NCI-H2196 treated with DMSO at 0.1 percent for 48 hours (cell line): ENCODE results near the gene CYRIA.

Experiments used
- DNase-seq: peaks from one replicate; lab custom pipeline; 2025; ENCODE audit not compliant: unreplicated experiment; lab: John Stamatoyannopoulos, UW

CYRIA gene

DNA sequence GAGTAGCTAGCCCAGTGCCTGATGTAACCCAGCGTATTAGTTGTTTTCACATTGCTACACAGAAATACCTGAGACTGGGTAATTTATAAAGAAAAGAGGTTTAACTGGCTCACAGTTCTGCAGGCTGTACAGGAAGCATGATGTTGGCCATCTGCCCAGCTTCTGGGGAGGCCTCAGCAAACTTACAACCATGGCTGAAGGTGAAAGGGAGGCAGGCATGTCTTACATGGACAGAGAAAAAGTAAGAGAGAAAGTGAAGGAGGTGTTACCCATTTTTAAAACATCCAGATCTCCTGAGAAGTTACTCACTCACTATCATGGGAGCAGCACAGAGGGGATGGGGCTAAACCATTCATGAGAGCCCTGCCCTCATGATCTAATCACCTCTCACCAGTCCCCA is 6.1 kb upstream of the CYRIA start:
- no peak for DNase-seq

DNA sequence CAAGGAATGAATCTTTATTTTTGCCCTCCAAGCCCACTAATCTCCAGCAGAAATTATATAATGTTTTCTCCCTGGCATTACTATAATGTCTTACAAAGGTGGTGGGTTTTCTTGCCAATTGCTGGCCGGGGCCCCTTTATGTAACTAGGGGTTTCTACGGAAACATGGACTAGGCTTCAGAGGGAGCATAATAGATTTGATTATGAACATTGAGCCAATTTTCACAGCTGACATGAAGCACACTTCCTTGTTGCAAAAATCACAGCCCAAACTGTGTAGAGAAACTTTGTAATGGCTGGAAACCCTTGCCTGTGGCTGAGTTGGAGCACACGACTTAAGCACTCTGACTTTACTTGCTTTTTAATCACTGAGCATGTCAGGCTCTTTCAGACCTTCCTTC is 3.8 kb upstream of the CYRIA start:
- no peak for DNase-seq

DNA sequence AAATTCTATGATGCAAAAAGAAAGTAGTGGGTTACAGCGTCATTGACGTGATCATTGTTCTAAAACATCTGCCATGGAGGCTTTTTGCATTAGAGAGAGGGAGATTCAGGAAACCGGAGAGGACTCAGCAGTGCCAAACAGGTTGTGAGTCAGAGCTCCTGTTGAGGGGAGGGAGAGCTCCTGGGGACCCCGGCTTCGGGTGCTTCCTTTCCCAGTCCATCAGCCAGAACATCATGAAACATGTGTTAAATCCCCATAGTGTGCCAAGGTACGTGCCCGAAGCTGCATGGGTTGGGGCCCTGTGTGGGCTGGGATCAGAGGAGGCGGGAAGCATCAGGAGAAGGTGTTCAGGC is 791 bp upstream of the CYRIA start:
- DNase-seq: no peak

DNA sequence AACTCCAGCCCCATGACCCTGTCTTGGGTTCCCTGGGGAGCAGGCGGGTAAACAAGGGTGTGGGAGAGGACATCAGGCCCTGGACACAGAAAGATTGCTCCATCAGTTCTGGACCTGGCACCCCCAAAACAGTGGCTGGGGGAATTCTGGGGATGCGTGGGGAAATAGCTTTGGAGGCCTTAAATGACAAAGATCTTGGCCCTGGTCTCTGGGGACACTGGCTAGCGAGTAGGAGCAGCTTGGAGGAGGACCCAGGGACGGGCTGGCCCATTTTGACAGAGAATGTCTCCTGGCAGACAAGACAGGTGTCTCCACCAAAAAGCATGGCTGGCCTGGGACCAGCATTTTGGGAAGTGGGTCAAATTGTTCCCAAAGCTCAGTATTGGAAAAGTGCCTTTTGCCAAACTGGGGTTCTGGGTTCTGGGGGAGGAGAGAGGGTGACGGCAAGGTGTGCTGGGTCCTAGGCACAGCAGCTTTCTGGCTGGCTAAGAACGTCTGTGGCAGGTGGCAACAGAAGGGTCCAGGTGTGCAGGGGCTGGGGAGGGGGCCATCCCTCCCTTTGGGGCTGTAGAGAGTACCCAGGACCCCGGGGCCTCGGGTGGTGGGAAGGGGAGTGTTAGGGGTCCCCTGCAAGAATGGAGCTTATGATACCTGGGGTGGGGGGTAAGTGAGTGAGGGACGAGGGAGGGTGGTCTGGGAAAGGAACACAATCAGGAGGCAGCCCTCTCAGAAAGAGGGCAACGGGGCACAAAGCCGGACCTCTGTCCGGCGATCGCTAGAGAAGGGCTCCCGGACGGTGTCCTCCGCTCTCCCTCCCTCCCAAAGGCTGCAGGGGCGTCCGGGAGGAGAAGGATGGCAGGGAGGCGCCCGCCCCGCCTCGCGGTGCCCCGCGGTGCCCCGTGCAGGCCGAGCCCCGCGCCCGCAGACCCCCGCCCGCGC is 556 bp downstream of the CYRIA start:
- DNase-seq: no peak

DNA sequence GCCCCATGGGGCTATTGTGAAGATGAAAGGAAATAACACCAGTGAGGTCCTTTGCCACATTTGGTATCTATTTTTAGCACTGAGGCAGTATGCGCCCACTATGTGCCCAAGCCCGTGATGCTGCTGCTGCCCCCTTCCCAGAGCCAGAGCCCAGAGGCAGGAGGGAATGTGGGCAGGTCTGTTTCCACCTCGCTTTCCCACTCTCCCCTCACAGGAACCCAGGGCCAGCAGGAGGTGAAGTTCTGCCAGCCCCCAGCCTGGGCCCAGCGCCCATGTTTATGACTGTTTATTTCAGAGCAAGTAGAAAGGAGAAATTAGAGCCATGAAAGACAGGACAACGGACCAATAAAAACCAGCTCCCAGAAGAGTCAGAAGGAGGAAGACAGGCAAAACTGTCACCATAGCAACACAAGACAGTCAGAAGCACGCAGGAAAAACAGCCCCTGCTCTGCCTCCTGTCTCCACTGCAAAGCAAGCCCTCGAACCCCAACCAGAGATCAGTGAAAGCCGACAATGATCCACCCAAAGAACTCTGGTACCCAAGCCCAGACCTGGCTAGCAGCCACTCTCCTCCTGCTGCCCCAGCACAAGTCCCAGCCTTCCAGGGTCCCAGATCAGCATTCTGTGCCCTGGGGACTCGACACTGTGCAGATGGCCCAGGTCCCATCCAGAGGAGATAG is 1.4 kb downstream of the CYRIA start:
- DNase-seq: no peak

DNA sequence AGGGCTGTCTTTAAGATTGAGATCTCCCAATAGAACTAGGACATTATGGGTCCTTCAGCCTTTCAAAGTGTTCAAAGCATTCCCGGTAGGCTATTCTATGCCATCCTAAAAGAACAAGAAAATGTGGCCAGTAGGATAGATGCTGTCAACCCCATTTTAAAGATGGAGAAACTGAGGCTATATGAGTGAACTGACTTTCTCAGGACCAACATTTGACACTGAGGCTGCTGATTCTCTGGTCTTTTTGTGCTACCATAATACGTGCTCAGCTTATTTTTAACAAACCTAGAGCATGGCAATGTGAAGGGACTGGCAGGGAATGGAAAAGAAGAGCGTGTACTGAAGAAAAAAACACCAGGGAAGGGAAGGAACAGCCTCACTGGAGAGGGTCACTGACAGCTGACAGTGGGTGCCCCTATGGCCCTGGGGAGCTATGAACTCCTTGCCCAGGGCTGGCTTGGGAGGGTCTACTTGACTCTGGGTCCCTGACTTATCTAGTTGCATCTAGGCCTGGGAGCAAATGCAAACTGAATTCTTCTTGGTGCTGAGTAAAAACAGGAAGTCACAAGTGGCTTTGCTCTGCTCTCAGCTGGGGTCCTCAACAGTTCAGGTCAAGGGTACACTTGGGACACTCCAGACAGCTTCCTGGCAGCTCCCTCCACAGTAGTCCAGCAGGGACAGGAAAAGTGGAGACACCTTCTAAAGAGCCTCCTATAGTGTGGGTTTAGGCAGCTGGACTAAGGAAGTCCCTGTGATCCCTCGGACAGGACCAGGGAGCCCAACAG is 2.3 kb downstream of the CYRIA start:
- no peak for DNase-seq

DNA sequence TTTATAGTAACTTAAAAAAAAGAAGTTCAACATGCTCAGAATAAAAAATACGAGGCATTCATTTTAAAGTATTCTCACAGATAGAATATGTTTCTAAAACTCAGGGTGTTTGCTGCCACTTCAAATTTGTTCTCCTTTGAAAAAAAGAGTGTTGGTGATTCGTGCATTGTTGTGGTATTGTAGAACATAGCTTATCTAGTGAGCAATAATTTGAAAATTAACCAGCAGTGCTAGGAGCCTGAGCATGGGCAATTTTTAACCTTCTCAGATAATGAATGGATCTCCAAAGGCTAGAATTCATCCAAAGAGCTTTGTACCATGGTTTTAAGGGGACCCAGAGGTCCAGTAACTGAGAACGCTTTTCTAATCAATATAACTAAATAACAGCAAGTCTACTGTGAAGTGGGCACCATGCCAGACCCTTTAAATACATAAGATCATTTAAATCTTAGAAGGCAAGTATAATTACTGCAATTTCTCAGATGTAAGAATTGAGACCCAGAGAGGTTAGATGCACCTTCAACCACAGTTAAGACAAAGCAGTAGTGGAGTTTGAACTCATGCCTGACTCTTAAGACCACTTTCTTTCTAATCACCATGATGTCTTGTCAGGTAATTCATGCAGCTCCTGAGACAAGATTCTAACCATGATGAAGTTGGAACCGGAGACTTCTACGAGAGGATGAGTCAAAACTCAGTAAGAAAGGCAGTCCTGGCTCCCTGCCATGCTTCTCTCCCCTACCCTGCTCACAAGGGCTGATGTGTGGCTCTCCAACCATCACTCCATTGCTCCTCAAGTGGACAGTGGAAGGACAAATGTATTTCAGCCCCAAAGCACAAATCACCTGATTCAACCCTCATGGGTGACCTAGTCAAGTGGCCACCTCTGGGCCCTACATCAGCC is 3.4 kb downstream of the CYRIA start:
- no peak for DNase-seq

DNA sequence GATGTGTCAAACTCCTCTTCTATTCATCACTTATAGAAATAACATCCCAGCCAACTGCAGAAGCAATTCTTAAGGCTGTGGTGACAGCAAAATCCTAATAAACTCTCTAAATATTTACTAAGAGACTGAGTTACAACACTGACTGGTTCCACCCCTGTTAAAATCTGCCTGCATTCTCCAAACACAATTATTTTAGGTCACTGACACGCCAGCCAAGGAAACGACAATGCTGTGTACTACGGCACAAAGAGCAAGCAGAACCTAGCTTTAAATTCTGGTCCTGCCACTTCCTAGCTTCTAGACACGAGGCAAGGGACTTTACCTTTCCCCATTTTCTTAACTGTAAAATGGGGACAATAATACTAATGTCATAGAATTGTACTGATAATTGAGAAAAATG is 4.1 kb downstream of the CYRIA start:
- DNase-seq: no peak

DNA sequence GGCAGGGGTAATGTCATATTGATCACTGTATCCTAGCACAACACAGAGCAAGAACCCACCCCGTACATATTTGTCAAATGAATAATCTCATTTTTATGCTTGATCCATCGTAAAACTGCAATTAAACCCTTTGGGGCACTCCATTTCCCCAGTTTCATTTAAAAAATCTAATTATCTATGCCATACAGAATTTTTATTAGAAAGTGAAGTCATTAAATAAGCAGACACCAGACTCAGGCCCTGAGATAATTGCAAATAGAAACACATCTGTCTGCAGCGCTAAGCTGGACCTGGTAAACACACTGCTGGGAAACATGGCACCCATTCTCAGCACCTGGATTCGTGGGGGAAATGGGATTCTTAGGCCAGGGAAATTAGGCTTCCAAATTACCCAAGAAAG is 5.1 kb downstream of the CYRIA start:
- no peak for DNase-seq

DNA sequence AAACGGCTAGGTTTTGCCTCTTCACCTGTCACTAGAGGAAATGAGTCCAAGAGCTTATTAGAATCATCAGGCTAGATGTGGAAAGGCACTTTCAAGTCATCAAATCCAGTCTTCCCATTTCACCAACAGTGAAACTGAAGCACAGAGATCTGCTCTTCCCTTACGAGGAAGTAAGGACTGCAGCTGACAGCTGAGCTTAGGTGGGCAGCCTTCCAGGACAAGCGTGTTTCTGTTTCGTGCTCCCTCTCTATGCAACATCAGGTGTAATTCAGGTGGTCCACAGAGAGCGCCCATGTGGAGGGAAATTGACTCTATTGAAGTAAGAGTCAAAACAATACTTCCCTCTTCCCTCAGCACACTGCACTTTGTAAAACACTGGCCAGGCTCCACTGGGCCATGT is 5.5 kb downstream of the CYRIA start:
- DNase-seq: no peak

DNA sequence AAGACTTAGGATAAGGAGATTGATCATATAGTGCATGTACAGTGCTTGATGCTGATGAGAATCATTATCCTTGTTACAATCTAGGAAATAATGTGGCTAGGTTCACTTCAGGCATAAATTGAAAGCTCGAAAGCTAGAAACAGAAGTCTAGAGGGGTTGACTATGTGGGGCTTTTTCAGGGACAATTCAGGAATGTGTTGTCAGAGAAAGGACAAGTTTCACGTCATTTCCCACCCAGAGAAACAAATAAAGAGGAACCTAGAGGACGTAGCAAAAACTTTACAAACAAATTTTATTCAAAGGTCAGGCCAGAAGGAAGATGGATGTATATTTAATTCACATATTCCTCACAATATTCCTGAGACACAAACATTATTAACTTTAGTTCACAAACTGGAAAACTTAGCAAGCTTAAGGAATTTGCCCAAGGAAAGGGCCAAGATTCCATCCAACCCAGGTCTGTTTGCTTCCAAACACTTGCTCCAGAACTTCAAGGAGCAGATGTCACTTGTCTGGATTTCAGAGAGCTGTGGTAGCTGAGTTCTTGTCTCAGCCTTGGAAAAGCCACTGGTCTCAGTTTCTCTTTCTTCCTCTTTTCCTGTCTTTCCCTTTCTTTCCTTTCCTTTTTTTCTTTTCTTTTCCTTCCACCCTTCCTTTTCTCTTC is 7.4 kb downstream of the CYRIA start:
- DNase-seq: no peak

DNA sequence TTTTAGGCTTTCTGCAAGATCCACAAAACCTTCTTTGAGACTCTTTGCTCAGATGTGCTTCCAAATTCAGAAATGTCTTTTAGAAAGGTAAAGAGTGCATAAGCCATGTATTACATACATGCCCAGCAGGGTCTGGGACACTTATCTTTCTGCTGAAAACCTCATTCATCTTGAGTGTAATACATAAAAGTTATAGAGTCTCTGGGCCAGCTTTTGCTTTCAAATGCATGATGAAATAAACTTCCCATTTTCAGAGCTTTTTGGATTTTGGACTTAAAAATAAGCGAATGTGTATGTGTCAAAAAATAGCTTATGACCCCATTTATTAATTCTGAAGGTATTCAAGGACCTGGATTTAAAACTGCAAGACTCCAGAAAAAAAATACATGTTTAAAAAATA is 8.0 kb downstream of the CYRIA start:
- DNase-seq: no peak

DNA sequence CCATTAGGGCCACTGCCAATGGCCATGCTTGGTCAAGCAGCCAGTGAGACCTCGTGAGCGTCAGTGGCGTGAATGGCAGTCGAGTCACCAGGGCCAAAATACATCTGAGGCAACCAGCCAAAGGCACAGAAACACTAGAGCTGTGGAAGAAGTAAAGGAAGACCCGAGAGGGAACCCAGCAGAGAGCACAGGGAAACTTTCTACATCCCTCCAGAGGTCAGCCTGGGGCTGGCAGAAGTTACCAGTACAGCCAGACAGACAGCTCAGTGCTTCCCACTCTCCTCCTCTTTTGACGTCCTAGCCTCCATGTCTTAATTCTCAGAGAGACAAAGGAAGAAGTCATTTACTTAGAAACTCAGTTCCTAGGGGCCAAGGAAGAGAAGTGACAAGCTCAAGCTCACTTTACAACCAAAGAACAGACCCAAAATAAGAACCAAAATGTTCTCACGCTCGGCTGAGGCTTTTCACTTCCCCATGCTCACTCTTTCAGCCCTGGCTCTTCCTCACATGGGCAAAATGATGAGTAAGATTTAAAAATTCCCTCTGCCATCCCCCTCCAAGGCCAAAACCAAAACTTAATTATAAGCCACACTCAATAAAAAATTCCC is 8.7 kb downstream of the CYRIA start:
- DNase-seq: no peak

DNA sequence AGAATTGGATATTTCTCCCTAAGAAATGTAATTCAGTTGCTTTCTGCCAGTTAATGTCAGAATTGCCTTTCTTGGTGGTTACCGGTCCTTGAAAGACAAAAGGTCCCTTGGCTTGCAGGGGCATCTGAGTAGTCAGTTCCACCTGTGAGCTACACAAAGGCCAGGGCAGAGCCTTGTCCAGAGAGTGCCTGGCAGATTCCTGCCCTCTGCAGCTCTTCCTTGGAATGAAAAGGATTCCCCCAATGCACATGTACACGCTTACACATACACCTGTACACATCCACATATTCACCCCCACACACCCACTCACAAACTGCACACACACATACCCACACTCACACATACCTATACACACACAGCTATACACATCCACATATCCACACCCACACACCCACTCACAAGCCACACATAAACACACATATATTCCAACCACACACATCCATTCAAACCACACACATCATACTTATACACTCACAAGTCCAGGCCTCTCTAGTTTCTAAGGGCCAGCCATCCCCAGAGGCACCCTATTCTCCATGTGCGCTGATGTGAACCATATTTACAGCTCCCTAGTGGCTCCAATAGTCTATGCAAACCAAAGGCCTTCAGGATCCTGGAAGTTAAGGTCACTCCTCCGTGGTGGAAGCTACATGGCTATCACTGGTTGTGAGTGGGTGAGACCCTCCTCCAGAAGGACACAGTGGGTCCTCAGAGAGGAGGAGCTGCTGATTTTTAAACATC is 9.6 kb downstream of the CYRIA start:
- DNase-seq: no peak

DNA sequence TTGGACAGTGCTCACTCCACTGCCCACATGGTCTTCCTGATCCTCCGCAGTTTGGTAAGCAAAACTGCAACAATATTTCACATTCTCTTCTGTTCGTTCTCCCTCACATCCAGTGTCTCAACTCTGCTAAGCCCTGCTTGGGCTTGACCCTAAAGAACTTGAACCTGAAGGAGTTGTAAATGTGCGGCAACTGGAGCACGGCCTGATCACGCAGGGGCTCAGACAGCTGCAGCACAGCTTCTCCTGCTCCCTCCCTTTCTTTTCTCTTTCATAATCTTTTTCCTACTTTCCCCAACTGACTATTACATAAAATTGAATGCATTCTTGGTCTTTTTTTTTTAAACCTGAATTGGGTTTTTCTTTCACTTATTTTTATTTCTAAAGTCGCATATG is 10.2 kb downstream of the CYRIA start:
- DNase-seq: no peak

DNA sequence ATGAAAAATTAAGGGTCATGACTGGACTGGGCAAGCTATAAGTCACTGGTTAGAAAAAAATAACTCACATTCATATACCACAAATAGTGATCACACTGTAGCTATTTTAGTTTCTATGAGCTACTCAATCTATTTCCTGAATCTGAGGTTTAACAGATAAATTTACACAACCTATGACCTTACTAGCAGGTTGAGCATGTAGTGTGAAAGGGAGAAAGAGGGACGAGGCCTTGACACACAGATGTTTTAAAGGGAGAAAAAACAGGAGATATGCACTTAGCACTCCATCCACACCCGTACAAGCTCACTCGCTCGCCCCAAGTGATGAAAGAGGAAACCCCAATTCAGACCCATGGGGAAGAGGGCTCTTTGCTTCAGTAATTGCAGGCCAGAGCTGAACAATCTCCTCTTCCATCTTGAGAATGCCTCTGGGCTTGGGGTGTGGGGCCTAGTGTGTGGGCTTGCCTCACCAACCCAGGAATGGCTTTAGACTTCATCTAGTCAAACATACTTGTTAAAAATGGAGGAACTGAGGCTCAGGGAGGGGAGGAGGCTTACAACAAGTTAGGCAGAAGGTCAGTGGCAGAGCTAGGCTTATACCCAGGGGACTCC is 10.7 kb downstream of the CYRIA start:
- DNase-seq: no peak

DNA sequence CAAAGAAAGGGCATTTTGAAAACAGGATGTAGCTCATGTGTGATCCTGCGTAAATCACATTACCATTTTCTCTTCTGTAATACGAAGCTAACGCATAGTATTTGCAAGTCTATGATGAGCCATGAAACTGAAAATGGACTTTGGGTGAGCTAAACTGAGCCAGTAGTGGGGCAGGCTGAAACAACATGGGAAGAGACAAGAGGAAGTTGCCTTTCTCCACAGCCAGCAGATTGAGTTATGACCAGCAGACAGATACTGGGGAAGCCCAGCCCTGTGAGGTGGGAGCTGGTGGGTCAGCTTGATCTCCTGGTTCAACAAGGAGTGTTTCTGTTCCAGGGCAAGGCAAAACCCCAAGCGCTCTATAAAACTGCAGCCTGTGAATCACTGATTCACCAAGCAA is 11.8 kb downstream of the CYRIA start:
- no peak for DNase-seq

DNA sequence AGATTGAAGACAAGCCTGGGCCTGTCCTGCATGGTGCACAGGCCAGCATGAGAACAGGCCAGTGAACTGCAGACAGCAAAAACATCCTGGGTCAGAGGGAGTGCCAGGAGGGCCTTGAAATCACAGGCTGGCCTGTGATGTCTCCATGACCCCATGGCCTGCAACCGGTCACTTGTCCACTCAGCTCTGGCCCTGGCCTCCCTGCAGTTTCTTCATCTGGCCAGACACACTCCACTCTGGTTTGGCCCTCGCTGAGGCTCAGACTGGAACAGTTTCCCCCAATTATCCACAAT is 12.6 kb downstream of the CYRIA start:
- no peak for DNase-seq
